MCF 10A (cell line): ENCODE measurements around the gene IQCN. TPM values are rescaled to one million over a fixed set of nuclear protein-coding genes. Genes with fewer than 3 reads are reported as not detected.
A peak's percentile ranks its signal among the peaks of the same experiment; 100 is the strongest.

Source experiments
- BruUV-seq: library from RNA; stranded (reverse); fragments of 400-500 nt; replicated peaks from 2 replicates; lab custom pipeline; 2021; lab: Mats Ljungman, UMichigan
- CTCF ChIA-PET: fragments of 300-600 bp; sonication (Branson Sonifier 250); formaldehyde crosslinking; extraction: SDS; loops from one replicate; lab custom pipeline; 2021; ENCODE audit warnings: antibody characterized with exemption, inconsistent platforms; lab: Yijun Ruan, JAX
- POLR2A ChIA-PET: fragments of 300-600, 350-650 bp; sonication (Branson Sonifier 250); formaldehyde crosslinking; extraction: SDS; loops from one replicate; lab custom pipeline; 2020; ENCODE audit warnings: antibody characterized with exemption, inconsistent platforms; lab: Yijun Ruan, JAX
- DNase-seq: peaks from one replicate; pipeline ENCODE4 v3.0.0-alpha.2; 2018; ENCODE audit not compliant: unreplicated experiment
- H3K27ac Mint-ChIP-seq: one replicate; pipeline ENCODE4 v1.8.0; 2022; ENCODE audit warnings: mild to moderate bottlenecking, low read depth, mixed read lengths; ENCODE audit not compliant: unreplicated experiment
- H3K27me3 Mint-ChIP-seq: one replicate; pipeline ENCODE4 v1.8.0; 2022; ENCODE audit warnings: mixed read lengths; ENCODE audit not compliant: insufficient read depth, unreplicated experiment
- H3K36me3 Mint-ChIP-seq: one replicate; pipeline ENCODE4 v1.8.0; 2022; ENCODE audit warnings: mild to moderate bottlenecking, moderate library complexity, mixed read lengths; ENCODE audit not compliant: insufficient read depth, unreplicated experiment
- H3K4me1 Mint-ChIP-seq: one replicate; pipeline ENCODE4 v1.8.0; 2022; ENCODE audit warnings: mixed read lengths; ENCODE audit not compliant: insufficient read depth, unreplicated experiment
- H3K4me3 Mint-ChIP-seq: one replicate; pipeline ENCODE4 v1.8.0; 2022; ENCODE audit warnings: mild to moderate bottlenecking, moderate library complexity, mixed read lengths; ENCODE audit not compliant: unreplicated experiment
- H3K9me3 Mint-ChIP-seq: one replicate; pipeline ENCODE4 v1.8.0; 2022; ENCODE audit warnings: mixed read lengths; ENCODE audit not compliant: unreplicated experiment
- intact Hi-C: fragments of 100-400 bp; cut with micrococcal nuclease; formaldehyde crosslinking; loops from 2 replicates; pipeline ENCODE4 v1.14.1; 2022
- total RNA-seq: library from RNA; stranded (reverse); gene quantifications from 2 replicates; pipeline ENCODE4 v1.2.3, GENCODE V29; 2022
- TF ChIP-seq, protein P1 (sequence below): fragments of 200-600 bp; IDR thresholded peaks from one replicate; pipeline ENCODE4 v1.8.0; 2022; ENCODE audit warnings: antibody characterized with exemption, mild to moderate bottlenecking; ENCODE audit not compliant: unreplicated experiment

IQCN gene
- total RNA-seq, 1 experiment from 2014 or later, result 0.26 TPM

- intact Hi-C loops, result no loop called here
These were observed 18.8 kb upstream of the IQCN start for GRCh38 chr19:18292810-18293641.

DNA sequence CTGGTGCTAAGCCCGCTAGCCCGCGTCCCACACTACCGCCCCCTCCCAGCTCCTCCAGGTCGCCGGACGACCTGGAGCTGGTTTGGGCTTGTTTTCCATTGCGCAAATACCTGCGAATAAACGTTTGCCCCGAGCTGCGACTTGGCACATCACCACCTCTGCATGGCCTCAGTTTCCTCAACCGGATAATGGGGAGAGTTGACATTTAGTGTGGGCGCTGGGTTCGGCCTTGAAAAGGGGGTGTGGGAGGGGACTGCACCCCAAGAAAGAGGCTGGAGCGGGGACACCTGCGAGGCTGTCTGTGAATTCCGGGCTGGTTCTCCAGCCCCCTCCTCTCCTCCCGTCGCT is 18.2 kb upstream of the IQCN start:
- ChIA-PET CTCF (interaction anchor here (0.7 to 2.7 kb wide), 6 partner anchors 13 to 683 kb away, joined by 3 to 15 read pairs (median 6); partner anchors contain the start of gene LSM4), POLR2A (interaction anchor here (0.6 to 4.0 kb wide), 14 partner anchors 10 to 252 kb away, joined by 3 to 170 read pairs (median 7); partner anchors contain the start of genes IQCN, JUND, LSM4 and MPV17L2)
- TF ChIP-seq, protein P1, sequence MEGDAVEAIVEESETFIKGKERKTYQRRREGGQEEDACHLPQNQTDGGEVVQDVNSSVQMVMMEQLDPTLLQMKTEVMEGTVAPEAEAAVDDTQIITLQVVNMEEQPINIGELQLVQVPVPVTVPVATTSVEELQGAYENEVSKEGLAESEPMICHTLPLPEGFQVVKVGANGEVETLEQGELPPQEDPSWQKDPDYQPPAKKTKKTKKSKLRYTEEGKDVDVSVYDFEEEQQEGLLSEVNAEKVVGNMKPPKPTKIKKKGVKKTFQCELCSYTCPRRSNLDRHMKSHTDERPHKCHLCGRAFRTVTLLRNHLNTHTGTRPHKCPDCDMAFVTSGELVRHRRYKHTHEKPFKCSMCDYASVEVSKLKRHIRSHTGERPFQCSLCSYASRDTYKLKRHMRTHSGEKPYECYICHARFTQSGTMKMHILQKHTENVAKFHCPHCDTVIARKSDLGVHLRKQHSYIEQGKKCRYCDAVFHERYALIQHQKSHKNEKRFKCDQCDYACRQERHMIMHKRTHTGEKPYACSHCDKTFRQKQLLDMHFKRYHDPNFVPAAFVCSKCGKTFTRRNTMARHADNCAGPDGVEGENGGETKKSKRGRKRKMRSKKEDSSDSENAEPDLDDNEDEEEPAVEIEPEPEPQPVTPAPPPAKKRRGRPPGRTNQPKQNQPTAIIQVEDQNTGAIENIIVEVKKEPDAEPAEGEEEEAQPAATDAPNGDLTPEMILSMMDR, result no peak
- Mint-ChIP-seq H3K36me3 (peaks cover 6% of the 10 kb centered on the region), H3K27me3 (no peaks in the 10 kb centered on the region), H3K27ac (peak overlapping the region; percentile 97), H3K4me3 (peak overlapping the region; percentile 78), H3K4me1 (peaks cover 19% of the 10 kb centered on the region), H3K9me3 (no peaks in the 10 kb centered on the region)
- intact Hi-C loops, result no loop called here
- peak; percentile 86 for DNase-seq
- BruUV-seq, result no TSS peak

More at GRCh38 chr19:18292810-18293641, 18.8 kb upstream of the IQCN start:
- peak overlapping the region; percentile 78 for H3K4me3 Mint-ChIP-seq
- no TSS peak for BruUV-seq
- ChIA-PET CTCF (interaction anchor here (0.7 to 2.7 kb wide), 6 partner anchors 13 to 682 kb away, joined by 3 to 15 read pairs (median 6); partner anchors contain the start of gene LSM4), POLR2A (interaction anchor here (0.6 to 4.0 kb wide), 13 partner anchors 9 to 251 kb away, joined by 3 to 170 read pairs (median 7); partner anchors contain the start of genes IQCN, JUND, LSM4 and MPV17L2)
- H3K4me1 Mint-ChIP-seq, result peaks cover 19% of the 10 kb centered on the region
- TF ChIP-seq, protein P1, result no peak
- peak; percentile 82 for DNase-seq
- no peaks in the 10 kb centered on the region for H3K27me3 Mint-ChIP-seq
- H3K27ac Mint-ChIP-seq, result peak overlapping the region; percentile 83
- H3K36me3 Mint-ChIP-seq, result peaks cover 6% of the 10 kb centered on the region
- H3K9me3 Mint-ChIP-seq, result no peaks in the 10 kb centered on the region

- peak; percentile 70 for DNase-seq
- ChIA-PET POLR2A (interaction anchor here (0.6 to 4.0 kb wide), 14 partner anchors 10 to 252 kb away, joined by 3 to 170 read pairs (median 6); partner anchors contain the start of genes IQCN, JUND, LSM4 and MPV17L2), CTCF (interaction anchor here (0.5 to 2.7 kb wide), 7 partner anchors 9 to 683 kb away, joined by 3 to 15 read pairs (median 5); partner anchors contain the start of gene LSM4)
- Mint-ChIP-seq H3K27me3 (no peaks in the 10 kb centered on the region), H3K9me3 (no peaks in the 10 kb centered on the region), H3K4me3 (peak overlapping the region; percentile 78), H3K4me1 (peaks cover 19% of the 10 kb centered on the region), H3K27ac (peak overlapping the region; percentile 97), H3K36me3 (peaks cover 6% of the 10 kb centered on the region)
- intact Hi-C loops, result no loop called here
- TSS peak; percentile 83 for BruUV-seq
- TF ChIP-seq, protein P1, result no peak
These were observed 17.6 kb upstream of the IQCN start for GRCh38 chr19:18291590-18292461.
